ENCODE data around the gene CREB3L2. TPM values are rescaled to one million over a fixed set of nuclear protein-coding genes. Genes with fewer than 3 reads are reported as not detected.

The CREB3L2 gene
- polyA plus RNA-seq, 1 of the 3 experiments (the other 2 are of a cell fraction), result 22.9 TPM

DNA sequence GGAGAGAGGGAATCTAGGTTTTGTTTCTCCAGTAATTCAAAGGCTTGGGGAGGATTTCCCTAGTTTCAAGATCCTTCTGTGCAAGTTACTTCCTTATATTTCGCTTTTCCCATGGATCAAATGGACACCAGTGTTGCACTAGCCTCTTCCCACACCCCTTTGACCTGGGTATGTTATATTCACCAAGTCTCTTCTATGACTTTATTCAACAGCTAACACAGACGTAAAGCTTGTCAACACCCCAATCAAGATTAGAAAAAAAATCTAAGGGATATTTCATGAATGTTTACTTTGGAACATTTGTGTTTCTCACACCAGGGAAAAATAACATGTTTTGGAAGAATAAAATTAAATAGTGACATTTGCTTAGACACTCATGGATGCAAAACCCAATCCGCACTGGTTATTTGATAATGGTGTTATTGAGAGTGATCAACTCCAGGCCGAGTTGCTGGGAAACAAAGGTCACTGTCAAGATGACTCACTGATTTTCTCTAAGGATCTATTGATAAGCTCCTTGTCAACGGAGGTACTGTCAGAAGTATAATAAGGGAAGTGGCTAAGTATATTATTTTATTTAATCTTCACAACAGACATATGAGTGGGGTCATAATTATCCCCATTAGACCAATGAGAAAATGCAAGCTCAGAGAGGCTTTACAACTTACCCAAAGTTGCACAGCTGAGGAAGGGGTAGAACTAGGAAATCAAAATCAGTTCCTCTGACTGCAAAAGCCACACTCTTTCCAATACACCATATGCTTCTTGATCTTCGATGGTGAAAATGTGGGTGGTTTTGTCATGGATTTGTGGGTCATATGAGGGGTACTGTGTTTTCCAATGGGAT, 52.2 kb downstream of the CREB3L2 start:
- Histone ChIP-seq H3K27ac (ENCODE audit: low read depth in 2 of 2, low read length in 1 of 2) (no peak overlapping the region), H3K9me2 (no peaks in the 10 kb centered on the region), H3K4me1 (ENCODE audit: control insufficient read depth in 1 of 2, insufficient read depth in 2 of 2, low read depth in 1 of 2, low read length in 1 of 2) (peaks cover 12 to 22% of the 10 kb centered on the region in 2 experiments), H2AFZ (ENCODE audit: low read depth) (no peak overlapping the region), H3K27me3 (ENCODE audit: insufficient read depth) (no peaks in the 10 kb centered on the region), H3K36me3 (replicated peaks in 1 of 2; ENCODE audit: control insufficient read depth in 1 of 2, insufficient read depth in 2 of 2, low read length in 1 of 2) (peaks cover 0 to 11% of the 10 kb centered on the region in 2 experiments), H3K9me3 (no peaks in the 10 kb centered on the region), H4K20me1 (ENCODE audit: insufficient read depth) (no peaks in the 10 kb centered on the region; the same call in 1 of the 2 replicates), H3K4me3 (ENCODE audit: low read depth in 2 of 2, low read length in 1 of 2) (no peak overlapping the region), H3K4me2 (no peak overlapping the region), H3K9ac (no peak overlapping the region), H3F3A (replicated peaks; ENCODE audit: insufficient read depth) (peaks cover 11% of the 10 kb centered on the region), H3K79me2 (ENCODE audit: insufficient read depth) (peaks cover 95% of the 10 kb centered on the region)
- ChIA-PET POLR2A (no interaction called here), CTCF (interaction anchor here (0.8 to 1.2 kb wide), 3 partner anchors 10 to 59 kb away, joined by 3 to 5 read pairs (median 4); no protein-coding TSS in a partner anchor)
- no peak for DNase-seq
- WGBS (ENCODE audit: low lambda C conversion rate), result 87% methylated on average over 6 of the region's 6 CpGs
- TF ChIP-seq SIN3A (IDR thresholded peaks at IDR 0.05; ENCODE audit: borderline replicate concordance, low read depth, low read length) (no peak), FOSL2 (IDR thresholded peaks at IDR 0.05; ENCODE audit: borderline replicate concordance, low read depth) (0 out of 2 replicates have a peak, but pooled peaks have one; percentile 3)

DNA sequence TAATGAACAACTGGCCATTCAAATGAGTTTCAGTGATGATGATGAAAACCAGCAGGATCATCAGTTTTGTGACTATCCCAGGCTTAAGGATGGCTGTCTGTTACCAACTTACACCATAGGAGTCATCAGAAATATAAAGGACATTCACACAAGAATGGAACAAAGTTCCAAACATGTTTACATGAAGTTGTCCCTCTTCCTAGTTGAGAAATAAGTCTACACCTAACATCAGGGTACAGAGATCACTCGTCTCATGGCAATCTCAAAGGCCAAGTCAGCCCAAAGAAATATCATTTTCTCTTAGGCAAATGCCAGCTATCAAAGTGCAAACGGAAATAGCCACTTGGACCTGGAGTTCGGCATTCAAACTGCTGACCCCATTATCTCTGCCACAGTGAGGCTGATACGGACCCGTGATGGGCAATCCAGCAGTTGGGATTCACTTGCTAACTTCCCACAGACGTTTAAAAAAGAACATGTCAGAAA, 53.0 kb downstream of the CREB3L2 start:
- ChIA-PET CTCF (interaction anchor here (1.6 to 2.0 kb wide), 2 partner anchors 45 to 50 kb away, joined by 3 to 8 read pairs; no protein-coding TSS in a partner anchor), POLR2A (no interaction called here)
- H3K4me3 ChIP-seq (ENCODE audit: low read depth in 2 of 2, low read length in 1 of 2), result no peak overlapping the region
- H4K20me1 ChIP-seq (ENCODE audit: insufficient read depth), result no peaks in the 10 kb centered on the region; the same call in 1 of the 2 replicates
- H3K27me3 ChIP-seq (ENCODE audit: insufficient read depth), result no peaks in the 10 kb centered on the region
- no peak overlapping the region for H3K9ac ChIP-seq
- WGBS (ENCODE audit: low lambda C conversion rate), result 98% methylated on average over 6 of the region's 6 CpGs
- TF ChIP-seq MXI1 (IDR thresholded peaks at IDR 0.05; ENCODE audit: low read depth, low read length), result no peak
- TF ChIP-seq, protein P1, sequence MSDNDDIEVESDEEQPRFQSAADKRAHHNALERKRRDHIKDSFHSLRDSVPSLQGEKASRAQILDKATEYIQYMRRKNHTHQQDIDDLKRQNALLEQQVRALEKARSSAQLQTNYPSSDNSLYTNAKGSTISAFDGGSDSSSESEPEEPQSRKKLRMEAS (IDR thresholded peaks at IDR 0.05; ENCODE audit: low read depth), result no peak
- TF ChIP-seq, protein P2, sequence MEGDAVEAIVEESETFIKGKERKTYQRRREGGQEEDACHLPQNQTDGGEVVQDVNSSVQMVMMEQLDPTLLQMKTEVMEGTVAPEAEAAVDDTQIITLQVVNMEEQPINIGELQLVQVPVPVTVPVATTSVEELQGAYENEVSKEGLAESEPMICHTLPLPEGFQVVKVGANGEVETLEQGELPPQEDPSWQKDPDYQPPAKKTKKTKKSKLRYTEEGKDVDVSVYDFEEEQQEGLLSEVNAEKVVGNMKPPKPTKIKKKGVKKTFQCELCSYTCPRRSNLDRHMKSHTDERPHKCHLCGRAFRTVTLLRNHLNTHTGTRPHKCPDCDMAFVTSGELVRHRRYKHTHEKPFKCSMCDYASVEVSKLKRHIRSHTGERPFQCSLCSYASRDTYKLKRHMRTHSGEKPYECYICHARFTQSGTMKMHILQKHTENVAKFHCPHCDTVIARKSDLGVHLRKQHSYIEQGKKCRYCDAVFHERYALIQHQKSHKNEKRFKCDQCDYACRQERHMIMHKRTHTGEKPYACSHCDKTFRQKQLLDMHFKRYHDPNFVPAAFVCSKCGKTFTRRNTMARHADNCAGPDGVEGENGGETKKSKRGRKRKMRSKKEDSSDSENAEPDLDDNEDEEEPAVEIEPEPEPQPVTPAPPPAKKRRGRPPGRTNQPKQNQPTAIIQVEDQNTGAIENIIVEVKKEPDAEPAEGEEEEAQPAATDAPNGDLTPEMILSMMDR (IDR thresholded peaks at IDR 0.05), result no peak
- TF ChIP-seq RAD21 (IDR thresholded peaks at IDR 0.05; ENCODE audit: low read length), result no peak
- no peak for TF ChIP-seq ELF1 (IDR thresholded peaks at IDR 0.05)
- no peak for TF ChIP-seq SMC3 (IDR thresholded peaks at IDR 0.05; ENCODE audit: low read depth, low read length)
- no peak for TF ChIP-seq GATA2 (CRISPR knock-in tag; IDR thresholded peaks at IDR 0.05)
- no peak for TF ChIP-seq GABPA (IDR thresholded peaks at IDR 0.05; ENCODE audit: low read depth)
- no peak for TF ChIP-seq EZH2phosphoT487 (IDR thresholded peaks at IDR 0.05; ENCODE audit: borderline replicate concordance, low read depth)
- TF ChIP-seq, protein P3, sequence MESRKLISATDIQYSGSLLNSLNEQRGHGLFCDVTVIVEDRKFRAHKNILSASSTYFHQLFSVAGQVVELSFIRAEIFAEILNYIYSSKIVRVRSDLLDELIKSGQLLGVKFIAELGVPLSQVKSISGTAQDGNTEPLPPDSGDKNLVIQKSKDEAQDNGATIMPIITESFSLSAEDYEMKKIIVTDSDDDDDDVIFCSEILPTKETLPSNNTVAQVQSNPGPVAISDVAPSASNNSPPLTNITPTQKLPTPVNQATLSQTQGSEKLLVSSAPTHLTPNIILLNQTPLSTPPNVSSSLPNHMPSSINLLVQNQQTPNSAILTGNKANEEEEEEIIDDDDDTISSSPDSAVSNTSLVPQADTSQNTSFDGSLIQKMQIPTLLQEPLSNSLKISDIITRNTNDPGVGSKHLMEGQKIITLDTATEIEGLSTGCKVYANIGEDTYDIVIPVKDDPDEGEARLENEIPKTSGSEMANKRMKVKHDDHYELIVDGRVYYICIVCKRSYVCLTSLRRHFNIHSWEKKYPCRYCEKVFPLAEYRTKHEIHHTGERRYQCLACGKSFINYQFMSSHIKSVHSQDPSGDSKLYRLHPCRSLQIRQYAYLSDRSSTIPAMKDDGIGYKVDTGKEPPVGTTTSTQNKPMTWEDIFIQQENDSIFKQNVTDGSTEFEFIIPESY (IDR thresholded peaks at IDR 0.05; ENCODE audit: borderline replicate concordance, low read depth), result no peak
- no peak for TF ChIP-seq POLR2AphosphoS5 (IDR thresholded peaks at IDR 0.05; ENCODE audit: low read depth, low read length)
- no peak for TF ChIP-seq RXRA (IDR thresholded peaks at IDR 0.05; ENCODE audit: borderline replicate concordance, low read depth)
- no peak for TF ChIP-seq EP300 (IDR thresholded peaks at IDR 0.05; ENCODE audit: borderline replicate concordance in 1 of 2, low read depth in 1 of 2, low read length in 1 of 2)
- peaks cover 10 to 20% of the 10 kb centered on the region in 2 experiments for H3K4me1 ChIP-seq (ENCODE audit: control insufficient read depth in 1 of 2, insufficient read depth in 2 of 2, low read depth in 1 of 2, low read length in 1 of 2)
- no peaks in the 10 kb centered on the region for H3K9me2 ChIP-seq
- H3K36me3 ChIP-seq (replicated peaks in 1 of 2; ENCODE audit: control insufficient read depth in 1 of 2, insufficient read depth in 2 of 2, low read length in 1 of 2), result peaks cover 0 to 11% of the 10 kb centered on the region in 2 experiments
- no peak overlapping the region for H2AFZ ChIP-seq (ENCODE audit: low read depth)
- H3K9me3 ChIP-seq, result no peaks in the 10 kb centered on the region
- H3F3A ChIP-seq (replicated peaks; ENCODE audit: insufficient read depth), result peaks cover 7% of the 10 kb centered on the region
- no peak overlapping the region for H3K27ac ChIP-seq (ENCODE audit: low read depth in 2 of 2, low read length in 1 of 2)
- peaks cover 93% of the 10 kb centered on the region for H3K79me2 ChIP-seq (ENCODE audit: insufficient read depth)
- no peak overlapping the region for H3K4me2 ChIP-seq
- DNase-seq, result no peak

Data from SK-N-SH (cell line).